Measurements from ENCODE around the gene ATAD1.

DNA sequence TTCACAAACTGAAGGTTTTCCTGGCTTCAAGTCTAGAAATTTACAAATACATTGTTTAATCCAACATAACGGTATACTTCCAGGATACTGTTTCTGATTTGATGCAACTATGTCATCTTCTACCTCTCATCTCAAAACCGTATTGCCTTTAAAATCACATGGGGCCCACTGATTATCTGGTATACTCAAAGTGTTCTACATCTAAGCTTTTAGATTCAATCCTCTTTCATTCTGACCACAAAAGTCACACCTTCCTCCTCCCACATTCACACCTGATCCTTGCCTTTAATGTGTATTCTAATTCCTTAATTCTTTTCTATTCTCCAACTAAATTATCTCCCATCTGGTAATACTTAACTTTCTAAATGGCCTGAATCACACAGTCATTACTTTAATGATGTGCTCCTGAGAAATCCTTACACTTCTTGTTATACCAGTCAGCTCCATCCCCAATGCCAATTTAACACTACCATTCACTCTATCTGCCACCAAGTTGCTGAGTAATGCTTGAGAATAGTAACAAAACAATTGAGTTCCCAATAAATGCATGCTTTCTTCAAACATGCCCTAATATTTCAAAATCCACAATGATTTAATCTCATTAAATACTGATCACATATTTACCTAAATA is 13.0 kb downstream of the ATAD1 start:
- TF ChIP-seq, protein P1, sequence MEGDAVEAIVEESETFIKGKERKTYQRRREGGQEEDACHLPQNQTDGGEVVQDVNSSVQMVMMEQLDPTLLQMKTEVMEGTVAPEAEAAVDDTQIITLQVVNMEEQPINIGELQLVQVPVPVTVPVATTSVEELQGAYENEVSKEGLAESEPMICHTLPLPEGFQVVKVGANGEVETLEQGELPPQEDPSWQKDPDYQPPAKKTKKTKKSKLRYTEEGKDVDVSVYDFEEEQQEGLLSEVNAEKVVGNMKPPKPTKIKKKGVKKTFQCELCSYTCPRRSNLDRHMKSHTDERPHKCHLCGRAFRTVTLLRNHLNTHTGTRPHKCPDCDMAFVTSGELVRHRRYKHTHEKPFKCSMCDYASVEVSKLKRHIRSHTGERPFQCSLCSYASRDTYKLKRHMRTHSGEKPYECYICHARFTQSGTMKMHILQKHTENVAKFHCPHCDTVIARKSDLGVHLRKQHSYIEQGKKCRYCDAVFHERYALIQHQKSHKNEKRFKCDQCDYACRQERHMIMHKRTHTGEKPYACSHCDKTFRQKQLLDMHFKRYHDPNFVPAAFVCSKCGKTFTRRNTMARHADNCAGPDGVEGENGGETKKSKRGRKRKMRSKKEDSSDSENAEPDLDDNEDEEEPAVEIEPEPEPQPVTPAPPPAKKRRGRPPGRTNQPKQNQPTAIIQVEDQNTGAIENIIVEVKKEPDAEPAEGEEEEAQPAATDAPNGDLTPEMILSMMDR (conservative IDR thresholded peaks at IDR 0.05), result no peak
- no peak for TF ChIP-seq EZH2 (IDR thresholded peaks at IDR 0.05; ENCODE audit: low read depth)
